Endothelial cell of coronary artery (primary cell): ENCODE data around the gene GPM6B. TPM values are rescaled to one million over a fixed set of nuclear protein-coding genes. Genes with fewer than 3 reads are reported as not detected.

Experiments
- total RNA-seq: library from RNA; depleted of rRNA; stranded (reverse); fragments of >200 nt; gene quantifications from 2 replicates; pipeline ENCODE4 v1.2.3, GENCODE V29; 2014

The GPM6B gene
- total RNA-seq: 0.18 and 2.4 TPM in 2 replicates

GRCh38 chrX:13816643-13817627 is at the start of gene GPM6B:
Gene GPM6B, minus strand, starts transcription at chrX:13817093. Its CDS starts 189 bp downstream, at chrX:13816904.

DNA sequence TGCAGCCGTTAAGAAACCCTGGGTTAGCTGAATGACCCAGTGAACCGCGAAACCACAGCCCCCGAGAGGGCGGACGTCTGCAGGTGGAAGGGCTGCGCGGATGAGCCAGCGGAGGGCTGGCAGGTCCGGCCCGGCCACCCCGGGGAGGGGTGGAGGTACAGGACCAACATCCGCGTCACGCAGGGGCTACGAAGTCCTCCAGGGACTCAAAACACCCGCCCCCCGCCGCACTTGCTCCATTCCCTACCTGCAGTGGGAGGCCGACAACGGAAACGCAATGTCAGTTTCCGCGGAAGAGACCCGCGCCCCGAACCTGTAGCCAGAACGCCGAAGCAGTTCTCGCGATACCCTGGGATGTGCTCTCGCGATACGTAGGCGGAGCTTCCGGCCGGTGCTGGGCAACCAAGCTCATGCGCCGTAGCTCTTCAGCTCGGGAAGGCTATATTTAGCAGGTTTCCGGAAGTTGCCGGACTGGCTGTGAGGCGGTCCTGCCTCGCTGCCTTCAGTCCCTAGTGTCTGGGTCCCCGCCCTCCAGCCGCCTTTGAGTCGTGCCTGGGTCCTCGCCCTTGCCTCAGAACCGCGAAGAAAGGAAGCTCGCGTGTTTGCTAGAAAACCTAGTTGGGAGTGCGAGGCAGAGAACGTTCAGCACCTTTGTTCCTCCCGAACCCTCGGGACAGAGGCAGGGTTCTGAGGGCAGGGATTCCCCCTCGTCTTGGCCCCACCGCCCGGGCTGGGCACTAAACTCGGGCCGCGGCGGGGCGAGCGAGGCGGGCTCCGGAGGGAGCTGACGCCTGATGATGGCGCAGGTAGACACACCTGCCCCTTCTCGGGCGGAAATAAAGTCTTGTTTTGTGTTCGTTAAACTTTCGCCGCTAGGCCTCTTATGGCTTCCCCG is 82.4 kb downstream of the GPM6B start, which contains the start of the genes OFD1 and TRAPPC2:
Gene OFD1 (plus strand): TSS at position 471 of the 895 bp plus-strand sequence. CDS start 324 bp downstream, at position 795.
Gene TRAPPC2 (minus strand): TSS at position 343 of the 895 bp plus-strand sequence. CDS start 14,657 bp downstream, outside the sequence.

Other genes starting within 250 kb of the GPM6B start
- gene EGFL6, start 247.5 kb downstream of the GPM6B start, total RNA-seq: not detected in 2 replicates
- gene TCEANC, start 164.0 kb downstream of the GPM6B start, total RNA-seq: 1.3 and 2.1 TPM in 2 replicates
- 14.0 and 16.7 TPM in 2 replicates for gene RAB9A, start 128.0 kb downstream of the GPM6B start, total RNA-seq
- gene TRAPPC2, start 82.5 kb downstream of the GPM6B start, total RNA-seq: 8.9 and 11.6 TPM in 2 replicates
- gene OFD1, start 82.3 kb downstream of the GPM6B start, total RNA-seq: 5.8 and 7.2 TPM in 2 replicates
- 15.7 and 20.2 TPM in 2 replicates for gene GEMIN8, start 212.8 kb upstream of the GPM6B start, total RNA-seq